HCT116 (cell line): ENCODE measurements around the gene CHD2. TPM values are rescaled to one million over a fixed set of nuclear protein-coding genes. Genes with fewer than 3 reads are reported as not detected.
A peak's percentile ranks its signal among the peaks of the same experiment; 100 is the strongest.

ENCODE experiments used
- ATAC-seq: fragments of 200-7000 bp; cut with Tn5 transposase; 2 replicates; pipeline ENCODE4 v1.9.1; 2020; ENCODE audit warnings: mild to moderate bottlenecking, moderate library complexity
- BruUV-seq: library from RNA; stranded (reverse); fragments of 400-500 nt; replicated peaks from 2 replicates; lab custom pipeline; 2021; lab: Mats Ljungman, UMichigan
- CTCF ChIA-PET: fragments of 300-600 bp; sonication (Branson Sonifier 250); formaldehyde crosslinking; loops from one replicate; lab custom pipeline; 2021; ENCODE audit warnings: antibody characterized with exemption; lab: Charles Lee
- POLR2A ChIA-PET: fragments of 300-600, 350-600 bp; sonication (Branson Sonifier 250); formaldehyde crosslinking; loops from one replicate; lab custom pipeline; 2021; ENCODE audit warnings: antibody characterized with exemption; lab: Charles Lee
- RAD21 ChIA-PET, 2 experiments: fragments of 300-600 bp; sonication (Branson Sonifier 250); formaldehyde crosslinking; loops; one replicate each; lab custom pipeline; 2023; ENCODE audit warnings: low total read pairs in 2 of 2; ENCODE audit not compliant: uncharacterized antibody in 2 of 2, unreplicated experiment in 2 of 2, low non-redundant PET in 1 of 2; lab: Charles Lee
- DNase-seq: peaks from one replicate; pipeline ENCODE4 v3.0.0-alpha.2; 2010; ENCODE audit warnings: low read depth, low spot score
- H2AFZ ChIP-seq: fragments of 200-600 bp; shearing (Covaris generic), sonication (generic); 2 replicates; pipeline ENCODE4 v1.6.1; 2017; ENCODE audit warnings: low read depth, mixed run types, mixed read lengths, antibody characterized with exemption, low read length; ENCODE audit not compliant: poor library complexity, severe bottlenecking
- H3K27ac ChIP-seq: 2 replicates; pipeline ENCODE4 v1.5.1; 2012; ENCODE audit warnings: low read depth, low read length
- H3K27me3 ChIP-seq: fragments of 200-600 bp; sonication (generic); 2 replicates; pipeline ENCODE4 v1.6.1; 2016; ENCODE audit warnings: mixed run types, low read length, mixed read lengths; ENCODE audit not compliant: insufficient read depth
- H3K36me3 ChIP-seq, 2 experiments: fragments of 200-500 bp in 1 of 2; fragments of 200-600 bp in 1 of 2; sonication (Bioruptor generic) in 1 of 2; sonication (generic) in 1 of 2; 2 replicates each; pipeline versions ENCODE4 v1.5.1 to v1.6.1; 2014 to 2016; ENCODE audit warnings: low read length in 2 of 2, inconsistent platforms in 1 of 2, mixed read lengths in 1 of 2, mixed run types in 1 of 2; ENCODE audit not compliant: insufficient read depth in 2 of 2, control insufficient read depth in 1 of 2
- H3K4me1 ChIP-seq, 2 experiments: fragments of 200-600 bp in 1 of 2; sonication (generic) in 1 of 2; 2 replicates each; pipeline versions ENCODE4 v1.5.1 to v1.6.1; 2012 to 2017; ENCODE audit warnings: low read length in 2 of 2, inconsistent platforms in 1 of 2, mild to moderate bottlenecking in 1 of 2, mixed read lengths in 1 of 2, mixed run types in 1 of 2, moderate library complexity in 1 of 2; ENCODE audit not compliant: insufficient read depth in 2 of 2, control insufficient read depth in 1 of 2
- H3K4me2 ChIP-seq: fragments of 200-600 bp; sonication (generic); 2 replicates; pipeline ENCODE4 v1.6.1; 2017; ENCODE audit warnings: mixed run types, low read length, mixed read lengths
- H3K4me3 ChIP-seq, 2 experiments: fragments of 200-600 bp in 1 of 2; sonication (generic) in 1 of 2; replicated peaks in 1 of 2; 2 replicates each; pipeline ENCODE4 v1.5.1; 2011 to 2016; ENCODE audit warnings: low read length in 2 of 2, control low read depth in 1 of 2, low read depth in 1 of 2, mild to moderate bottlenecking in 1 of 2, mixed read lengths in 1 of 2, mixed run types in 1 of 2
- H3K79me2 ChIP-seq: fragments of 200-600 bp; sonication (generic); 2 replicates; pipeline ENCODE4 v1.6.1; 2017; ENCODE audit warnings: mild to moderate bottlenecking, mixed run types, low read length, moderate library complexity, mixed read lengths; ENCODE audit not compliant: insufficient read depth
- H3K9ac ChIP-seq: fragments of 200-600 bp; sonication (generic); 2 replicates; pipeline ENCODE4 v1.6.1; 2016; ENCODE audit warnings: low read length, mixed read lengths
- H3K9me2 ChIP-seq: fragments of 200-600 bp; sonication (generic), shearing (Covaris generic); 2 replicates; pipeline ENCODE4 v1.6.1; 2017; ENCODE audit warnings: mixed run types, mild to moderate bottlenecking, moderate library complexity; ENCODE audit not compliant: insufficient read depth
- H3K9me3 ChIP-seq, 2 experiments: fragments of 200-500 bp in 1 of 2; fragments of 200-600 bp in 1 of 2; sonication (Bioruptor generic) in 1 of 2; sonication (generic) in 1 of 2; 2 replicates each; pipeline ENCODE4 v1.6.1; 2014 to 2017; ENCODE audit warnings: low read length in 2 of 2, mixed read lengths in 2 of 2, inconsistent platforms in 1 of 2, low read depth in 1 of 2, mild to moderate bottlenecking in 1 of 2, mixed run types in 1 of 2, moderate library complexity in 1 of 2; ENCODE audit not compliant: control insufficient read depth in 1 of 2, insufficient read depth in 1 of 2
- H4K20me1 ChIP-seq: fragments of 200-600 bp; sonication (generic), shearing (Covaris generic); 2 replicates; pipeline ENCODE4 v1.6.1; 2017; ENCODE audit warnings: mixed run types, mild to moderate bottlenecking, moderate library complexity; ENCODE audit not compliant: insufficient read depth
- CBX3 ChIP-seq: IDR thresholded peaks from 2 replicates; pipeline ENCODE4 v1.6.1; 2012; ENCODE audit warnings: low read depth
- CTCF ChIP-seq, 3 experiments: fragments of 200-600 bp in 1 of 3; sonication (generic) in 1 of 3; IDR thresholded peaks in 2 of 3; conservative IDR thresholded peaks in 1 of 3; 2 replicates each; pipeline ENCODE4 v1.5.1; 2012 to 2017; ENCODE audit warnings: low read depth in 2 of 3, low read length in 2 of 3, antibody characterized with exemption in 1 of 3, borderline replicate concordance in 1 of 3, control low read depth in 1 of 3, mild to moderate bottlenecking in 1 of 3, mixed read lengths in 1 of 3, mixed run types in 1 of 3, moderate library complexity in 1 of 3; ENCODE audit not compliant: insufficient read depth in 1 of 3
- FOSL1 ChIP-seq: IDR thresholded peaks from 2 replicates; pipeline ENCODE4 v1.6.1; 2012; ENCODE audit warnings: low read depth
- SIN3A ChIP-seq: IDR thresholded peaks from 2 replicates; pipeline ENCODE4 v1.6.1; 2012; ENCODE audit warnings: low read depth
- SP1 ChIP-seq: IDR thresholded peaks from 2 replicates; pipeline ENCODE4 v1.6.1; 2012; ENCODE audit warnings: low read depth
- SRF ChIP-seq: IDR thresholded peaks from 2 replicates; pipeline ENCODE4 v1.6.1; 2012; ENCODE audit warnings: low read depth
- TCF7L2 ChIP-seq: IDR thresholded peaks from 2 replicates; pipeline ENCODE4 v1.7.0; 2011; ENCODE audit warnings: borderline replicate concordance, inconsistent platforms; ENCODE audit not compliant: insufficient read depth, insufficient read length; ENCODE audit errors: extremely low read depth
- intact Hi-C: fragments of 100-400 bp; cut with micrococcal nuclease; formaldehyde crosslinking; loops from 2 replicates; pipeline ENCODE4 v1.10.0; 2022
- total RNA-seq: library from RNA; stranded (reverse); gene quantifications from one replicate; pipeline ENCODE4 v1.2.1, GENCODE V29; 2021; ENCODE audit not compliant: unreplicated experiment

CHD2 gene
- total RNA-seq, 1 experiment from 2014 or later, result 116 TPM

GRCh38 chr15:92884436-92885223, 15.5 kb upstream of the CHD2 start:
- RAD21 ChIA-PET, result no interaction called here
- Histone ChIP-seq H3K27me3 (no peaks in the 10 kb centered on the region), H3K4me3 (peak overlapping the region; percentile 85 to 95), H4K20me1 (peaks cover 6% of the 10 kb centered on the region; the same call in 1 of the 2 replicates), H3K79me2 (peaks cover 68% of the 10 kb centered on the region), H3K4me1 (peaks cover 15 to 26% of the 10 kb centered on the region in 2 experiments; a peak in 3 of 4 replicates), H3K36me3 (peaks cover 33 to 42% of the 10 kb centered on the region in 2 experiments), H3K9ac (peak overlapping the region; percentile 96), H3K4me2 (peak overlapping the region; percentile 84), H3K9me3 (no peaks in the 10 kb centered on the region), H3K9me2 (no peaks in the 10 kb centered on the region), H3K27ac (peak overlapping the region; percentile 96; the same call in 1 of the 2 replicates), H2AFZ (no peak overlapping the region)
- no peak for TF ChIP-seq CBX3
- 0 out of 2 replicates have a peak, but pooled peaks have one; percentile 12 for TF ChIP-seq SIN3A
- intact Hi-C loops, result loop anchor here (5.0 kb wide), 1 partner anchor 62 kb away; no protein-coding TSS in a partner anchor
- DNase-seq (no peak), ATAC-seq (no peak)
- no TSS peak for BruUV-seq
- CTCF ChIA-PET, result interaction anchor here (1.0 to 1.4 kb wide), 2 partner anchors 15 to 33 kb away, joined by 3 to 5 read pairs; partner anchors contain the start of gene CHD2
- POLR2A ChIA-PET, result interaction anchor here (0.7 to 4.1 kb wide), 4 partner anchors 13 to 994 kb away, joined by 3 to 93 read pairs (median 8); partner anchors contain the start of gene CHD2

- CTCF ChIA-PET, result interaction anchor here (1.0 to 1.4 kb wide), 2 partner anchors 15 to 32 kb away, joined by 3 to 5 read pairs; partner anchors contain the start of gene CHD2
- H2AFZ ChIP-seq, result no peak overlapping the region
- H3K79me2 ChIP-seq, result peaks cover 76% of the 10 kb centered on the region
- DNase-seq (no peak), ATAC-seq (no peak)
- H3K4me2 ChIP-seq, result peak overlapping the region; percentile 84; the same call in 1 of the 2 replicates
- POLR2A ChIA-PET, result interaction anchor here (0.7 to 4.1 kb wide), 4 partner anchors 12 to 994 kb away, joined by 3 to 13 read pairs (median 3); partner anchors contain the start of gene CHD2
- H3K9ac ChIP-seq, result peak overlapping the region; percentile 96
- no peaks in the 10 kb centered on the region for H3K9me2 ChIP-seq
- no peaks in the 10 kb centered on the region for H3K27me3 ChIP-seq
- no peak overlapping the region for H3K27ac ChIP-seq
- H3K4me3 ChIP-seq, result no peak overlapping the region; a peak in 1 of 4 replicates
- BruUV-seq, result no TSS peak
- no peaks in the 10 kb centered on the region for H3K9me3 ChIP-seq
- intact Hi-C loops, result no loop called here
- H3K36me3 ChIP-seq, result peaks cover 33 to 45% of the 10 kb centered on the region in 2 experiments
- peaks cover 6% of the 10 kb centered on the region; the same call in 1 of the 2 replicates for H4K20me1 ChIP-seq
- H3K4me1 ChIP-seq, result peaks cover 15 to 26% of the 10 kb centered on the region in 2 experiments; a peak in 3 of 4 replicates
- RAD21 ChIA-PET, result no interaction called here
- TF ChIP-seq FOSL1 (no peak), SP1 (no peak), CTCF (IDR thresholded peaks at IDR 0.05 in 2 of 3, conservative IDR thresholded peaks at IDR 0.05 in 1 of 3; ENCODE audit: borderline replicate concordance in 1 of 3, insufficient read depth in 1 of 3, low read depth in 2 of 3, low read length in 2 of 3) (no peak), TCF7L2 (no peak), CBX3 (no peak), SRF (no peak)
These were observed 14.7 kb upstream of the CHD2 start for GRCh38 chr15:92885224-92886041.
